IMR-90 (cell line): ENCODE results near the gene TANGO2. TPM values are rescaled to one million over a fixed set of nuclear protein-coding genes. Genes with fewer than 3 reads are reported as not detected.

Source experiments
- ATAC-seq: fragments of 200-7000 bp; cut with Tn5 transposase; 2 replicates; pipeline ENCODE4 v1.9.1; 2020; ENCODE audit warnings: low read depth, mild to moderate bottlenecking, moderate library complexity
- BruUV-seq: library from RNA; stranded (reverse); fragments of 400-500 nt; replicated peaks from 2 replicates; lab custom pipeline; 2021; lab: Mats Ljungman, UMichigan
- CTCF ChIA-PET: fragments of 300-600 bp; formaldehyde crosslinking; extraction: SDS; loops from one replicate; lab custom pipeline; 2021; ENCODE audit warnings: antibody characterized with exemption; lab: Yijun Ruan, JAX
- POLR2A ChIA-PET: fragments of 300-600 bp; sonication (Branson Sonifier 250); formaldehyde crosslinking; loops from one replicate; lab custom pipeline; 2022; ENCODE audit warnings: antibody characterized with exemption; ENCODE audit not compliant: unreplicated experiment; lab: Charles Lee
- DNase-seq: peaks from one replicate; pipeline ENCODE4 v3.0.0; 2013
- H2AFZ ChIP-seq: replicated peaks from 2 replicates; pipeline ENCODE3; 2013; ENCODE audit warnings: low read length, mild to moderate bottlenecking; ENCODE audit not compliant: poor library complexity
- H2AK5ac ChIP-seq: 2 replicates; pipeline ENCODE4 v1.6.1; 2013; ENCODE audit warnings: low read depth, low read length, inconsistent platforms
- H2AK9ac ChIP-seq: replicated peaks from 2 replicates; pipeline ENCODE3; 2013; ENCODE audit warnings: mild to moderate bottlenecking, low read depth, low read length, moderate library complexity; ENCODE audit not compliant: poor library complexity
- H2BK120ac ChIP-seq: 2 replicates; pipeline ENCODE4 v1.6.1; 2013; ENCODE audit warnings: low read depth, low read length, inconsistent platforms
- H2BK15ac ChIP-seq: 3 replicates; pipeline ENCODE4 v1.6.1; 2013; ENCODE audit warnings: low read depth, low read length, inconsistent platforms
- H2BK20ac ChIP-seq: 2 replicates; pipeline ENCODE4 v1.6.1; 2013; ENCODE audit warnings: low read depth, mild to moderate bottlenecking, inconsistent platforms, low read length, moderate library complexity
- H2BK5ac ChIP-seq: 2 replicates; pipeline ENCODE4 v1.6.1; 2013; ENCODE audit warnings: mild to moderate bottlenecking, low read depth, low read length, inconsistent platforms; ENCODE audit not compliant: poor library complexity, severe bottlenecking
- H3K14ac ChIP-seq: replicated peaks from 2 replicates; pipeline ENCODE4 v1.6.1; 2013; ENCODE audit warnings: low read depth, low read length, inconsistent platforms
- H3K18ac ChIP-seq: 2 replicates; pipeline ENCODE4 v1.6.1; 2013; ENCODE audit warnings: low read depth, low read length, control low read depth
- H3K23ac ChIP-seq: 2 replicates; pipeline ENCODE4 v1.6.1; 2013; ENCODE audit warnings: low read depth, low read length, inconsistent platforms
- H3K27ac ChIP-seq: 2 replicates; pipeline ENCODE4 v1.5.1; 2013; ENCODE audit warnings: mild to moderate bottlenecking, control low read depth, low read length; ENCODE audit not compliant: insufficient read depth
- H3K27me3 ChIP-seq: 2 replicates; pipeline ENCODE4 v1.6.1; 2013; ENCODE audit warnings: low read length; ENCODE audit not compliant: control insufficient read depth, insufficient read depth
- H3K36me3 ChIP-seq: 2 replicates; pipeline ENCODE4 v1.6.1; 2013; ENCODE audit warnings: low read length, mixed read lengths; ENCODE audit not compliant: control insufficient read depth, insufficient read depth
- H3K4ac ChIP-seq: 2 replicates; pipeline ENCODE4 v1.6.1; 2013; ENCODE audit warnings: low read depth, low read length, inconsistent platforms
- H3K4me1 ChIP-seq: 2 replicates; pipeline ENCODE4 v1.6.1; 2013; ENCODE audit warnings: low read length, mixed read lengths; ENCODE audit not compliant: control insufficient read depth, insufficient read depth
- H3K4me2 ChIP-seq: 2 replicates; pipeline ENCODE4 v1.6.1; 2013; ENCODE audit warnings: low read depth, mild to moderate bottlenecking, control low read depth, low read length, moderate library complexity
- H3K4me3 ChIP-seq: 2 replicates; pipeline ENCODE4 v1.5.1; 2013; ENCODE audit warnings: low read depth, mild to moderate bottlenecking, control low read depth, low read length, moderate library complexity; ENCODE audit not compliant: insufficient read depth
- H3K56ac ChIP-seq: 2 replicates; pipeline ENCODE4 v1.6.1; 2013; ENCODE audit warnings: low read length, inconsistent platforms; ENCODE audit not compliant: insufficient read depth; ENCODE audit errors: extremely low read depth
- H3K79me1 ChIP-seq, 2 experiments: 2 replicates each; pipeline ENCODE4 v1.6.1; 2013; ENCODE audit warnings: low read length in 2 of 2, inconsistent platforms in 1 of 2, low read depth in 1 of 2
- H3K9ac ChIP-seq: 2 replicates; pipeline ENCODE4 v1.6.1; 2013; ENCODE audit warnings: low read depth, low read length, control low read depth
- H3K9me1 ChIP-seq: 2 replicates; pipeline ENCODE4 v1.6.1; 2013; ENCODE audit warnings: low read length, inconsistent platforms; ENCODE audit not compliant: insufficient read depth
- H3K9me3 ChIP-seq: 2 replicates; pipeline ENCODE4 v1.6.1; 2013; ENCODE audit warnings: low read length; ENCODE audit not compliant: control insufficient read depth, insufficient read depth
- H4K20me1 ChIP-seq: 2 replicates; pipeline ENCODE4 v1.6.1; 2013; ENCODE audit warnings: low read length, inconsistent platforms; ENCODE audit not compliant: insufficient read depth
- H4K5ac ChIP-seq: 2 replicates; pipeline ENCODE4 v1.6.1; 2013; ENCODE audit warnings: mild to moderate bottlenecking, low read depth, low read length, control low read depth
- H4K8ac ChIP-seq, 2 experiments: 2 replicates each; pipeline ENCODE4 v1.6.1; 2013; ENCODE audit warnings: low read depth in 2 of 2, low read length in 2 of 2, control low read depth in 1 of 2, inconsistent platforms in 1 of 2
- H4K91ac ChIP-seq: 2 replicates; pipeline ENCODE4 v1.6.1; 2013; ENCODE audit warnings: low read depth, low read length, inconsistent platforms; ENCODE audit not compliant: insufficient read depth
- USF2 ChIP-seq: fragments of 150-350 bp; IDR thresholded peaks from 2 replicates; pipeline ENCODE4 v1.6.1; 2017; ENCODE audit warnings: mild to moderate bottlenecking, antibody characterized with exemption, low read length, low read depth
- WGBS, 2 experiments: methylation state at CpG; one replicate each; pipeline versions ENCODE4 v1.1.5 to v1.1.7; 2013; ENCODE audit warnings: missing lambda C conversion rate in 2 of 2; ENCODE audit not compliant: insufficient read length in 1 of 2; ENCODE audit errors: extremely low coverage in 2 of 2; 5-methylcytosine and 5-hydroxymethylcytosine counted together
- dilution Hi-C: fragments of 300-500 bp; cut with HindIII; formaldehyde crosslinking; loops from one replicate; pipeline ENCODE4 v1.14.3; 2018; ENCODE audit warnings: low sequenced_read_pairs; ENCODE audit not compliant: unreplicated experiment
- in situ Hi-C: fragments of 300-500 bp; cut with MboI; formaldehyde crosslinking; loops from 3 replicates; pipeline ENCODE4 v1.14.3; 2019; ENCODE audit warnings: low sequenced_read_pairs, inconsistent platforms, mixed read lengths
- intact Hi-C: fragments of 100-400 bp; cut with micrococcal nuclease; formaldehyde crosslinking; loops from 2 replicates; pipeline ENCODE4 v1.10.0; 2022
- polyA plus RNA-seq, 3 experiments: library from polyadenylated mRNA; depleted of rRNA; stranded (reverse); fragments of >200 nt; gene quantifications; 2 replicates each; pipeline ENCODE4 v1.2.3, GENCODE V29; 2012; ENCODE audit warnings: low replicate concordance in 1 of 3
- total RNA-seq: library from RNA; depleted of rRNA; stranded (reverse); fragments of >200 nt; gene quantifications from 2 replicates; pipeline ENCODE4 v1.2.3, GENCODE V29; 2012

Gene TANGO2
- total and polyA plus RNA-seq, 2 of the 4 experiments (the other 2 are of a cell fraction) = 45.1 to 75.1 TPM

GRCh38 chr22:20094197-20094807 lies 73.4 kb downstream of the TANGO2 start:
- H2AK9ac ChIP-seq = no peak overlapping the region
- H3K9ac ChIP-seq = no peak overlapping the region
- no peak overlapping the region for H4K5ac ChIP-seq
- no peak overlapping the region for H3K18ac ChIP-seq
- H4K20me1 ChIP-seq = peaks cover 28% of the 10 kb centered on the region
- BruUV-seq = no TSS peak
- peaks cover 37 to 72% of the 10 kb centered on the region in 2 experiments for H3K79me1 ChIP-seq
- H3K4me3 ChIP-seq = no peak overlapping the region
- POLR2A ChIA-PET = no interaction called here
- H2AK5ac ChIP-seq = no peak overlapping the region; the same call in 1 of the 2 replicates
- H3K9me3 ChIP-seq = no peaks in the 10 kb centered on the region
- H2BK15ac ChIP-seq = no peak overlapping the region
- H3K23ac ChIP-seq = no peak overlapping the region
- CTCF ChIA-PET = no interaction called here
- no peak overlapping the region for H3K56ac ChIP-seq
- DNase-seq = no peak
- intact Hi-C loops (no loop called here), in situ Hi-C loops (no loop called here), dilution Hi-C loops (no loop called here)
- H3K14ac ChIP-seq = no peak overlapping the region
- no peak for TF ChIP-seq USF2
- no peaks in the 10 kb centered on the region for H3K27me3 ChIP-seq
- H2BK120ac ChIP-seq = no peak overlapping the region
- 87% methylated on average over 7 of the region's 15 CpGs; no CpG with 5 or more reads in 1 of the 2 experiments for WGBS, 2 experiments
- no peak overlapping the region for H2AFZ ChIP-seq
- H4K8ac ChIP-seq = no peak overlapping the region
- no peak overlapping the region for H2BK20ac ChIP-seq
- H3K9me1 ChIP-seq = no peaks in the 10 kb centered on the region
- H3K36me3 ChIP-seq = peaks cover 72% of the 10 kb centered on the region
- H4K91ac ChIP-seq = no peak overlapping the region
- H3K4ac ChIP-seq = no peak overlapping the region
- H2BK5ac ChIP-seq = no peak overlapping the region
- no peak overlapping the region for H3K27ac ChIP-seq
- no peak overlapping the region for H3K4me2 ChIP-seq
- peaks cover 4% of the 10 kb centered on the region; the same call in 1 of the 2 replicates for H3K4me1 ChIP-seq
- ATAC-seq = no peak
